Transverse colon (tissue), 4 donors: ENCODE results near the gene PTPN2. TPM values are rescaled to one million over a fixed set of nuclear protein-coding genes. Genes with fewer than 3 reads are reported as not detected.

Experiments used
- DNase-seq: peaks from one replicate; pipeline ENCODE4 v3.0.0-alpha.2; 2019
- H3K27ac ChIP-seq, 4 donors: fragments of 200-600 bp; sonication (generic); 2 replicates each; pipeline ENCODE4 v1.5.1; 2016 to 2018; ENCODE audit warnings: inconsistent platforms in 4 of 4
- H3K27me3 ChIP-seq: fragments of 200-600 bp; sonication (generic); 2 replicates; pipeline ENCODE4 v1.5.1; 2017; ENCODE audit warnings: inconsistent platforms
- H3K36me3 ChIP-seq, 4 donors: fragments of 200-600 bp; sonication (generic); 2 replicates each; pipeline ENCODE4 v1.5.1; 2017 to 2019; ENCODE audit warnings: inconsistent platforms in 4 of 4
- H3K4me1 ChIP-seq, 4 donors: fragments of 200-600 bp; sonication (generic); 2 replicates each; pipeline ENCODE4 v1.5.1; 2017 to 2020; ENCODE audit warnings: inconsistent platforms in 4 of 4
- H3K4me3 ChIP-seq, 4 donors: fragments of 200-600 bp; sonication (generic); 1 replicate in 1 of 4; 2 replicates in 3 of 4; pipeline versions ENCODE4 v1.5.1 to v1.6.1; 2017 to 2019; ENCODE audit warnings: inconsistent platforms in 4 of 4
- H3K9me3 ChIP-seq, 2 donors: fragments of 200-600 bp; sonication (generic); 2 replicates each; pipeline ENCODE4 v1.5.1; 2017 to 2019; ENCODE audit warnings: inconsistent platforms in 2 of 2
- CTCF ChIP-seq, 5 experiments: fragments of 200-600 bp in 3 of 5; fragments of 450-650 bp in 2 of 5; sonication (generic) in 3 of 5; IDR thresholded peaks; 1 replicate in 2 of 5; 2 replicates in 3 of 5; pipeline ENCODE4 v1.5.1; 2016 to 2017; ENCODE audit warnings: antibody characterized with exemption in 5 of 5, inconsistent platforms in 3 of 5, mild to moderate bottlenecking in 2 of 5, moderate library complexity in 1 of 5
- EP300 ChIP-seq: sonication (generic); formaldehyde crosslinking; IDR thresholded peaks from one replicate; pipeline ENCODE4 v1.6.1; 2017; ENCODE audit warnings: antibody characterized with exemption, low read depth
- POLR2A ChIP-seq: fragments of 450-650 bp; IDR thresholded peaks from one replicate; pipeline ENCODE4 v1.6.1; 2016; ENCODE audit warnings: antibody characterized with exemption, mild to moderate bottlenecking, moderate library complexity
- POLR2AphosphoS5 ChIP-seq, 3 donors: sonication (generic); formaldehyde crosslinking; IDR thresholded peaks; one replicate each; pipeline ENCODE4 v1.6.1; 2016; ENCODE audit warnings: antibody characterized with exemption in 3 of 3
- WGBS, 2 donors: methylation state at CpG; one replicate each; pipeline ENCODE4 v1.1.5; 2018; ENCODE audit warnings: low coverage in 1 of 2; 5-methylcytosine and 5-hydroxymethylcytosine counted together
- in situ Hi-C, 4 donors: fragments of 200-750 bp; cut with MboI; loops; one replicate each; pipeline versions ENCODE4 v1.15.0 to v1.15.1; 2017; ENCODE audit warnings: low sequenced_read_pairs in 3 of 4, low pct_ligation_motif_present in 1 of 4, low pct_unique_long_range_greater_than_20kb in 1 of 4
- intact Hi-C: fragments of 100-400 bp; cut with DNase I; formaldehyde crosslinking; loops from one replicate; pipeline ENCODE4 v1.15.1; 2023; ENCODE audit warnings: low total_unique reads
- total RNA-seq, 4 donors: library from RNA; depleted of rRNA; stranded (reverse); fragments of >200 nt; gene quantifications; one replicate each; pipeline ENCODE4 v1.1.0, GENCODE V29; 2016

PTPN2 gene
- total RNA-seq, 4 donors from 2014 or later = 10.5 to 65.7 (median 46.1) TPM

- Histone ChIP-seq H3K4me1 (peaks cover 4 to 41% (median 15%) of the 10 kb centered on the region in 4 donors), H3K36me3 (peaks cover 0 to 10% (median 2%) of the 10 kb centered on the region in 4 donors), H3K27me3 (no peaks in the 10 kb centered on the region), H3K27ac (peak overlapping the region; percentile 76 to 83 (median 80)), H3K9me3 (no peaks in the 10 kb centered on the region), H3K4me3 (no peak overlapping the region)
- 70 to 80% methylated on average over 1 of the region's 1 CpG for WGBS, 2 donors
- intact Hi-C loops (no loop called here), in situ Hi-C loops (loop anchor here in 1 of 4 donors (10.0 kb wide), 1 partner anchor 45 kb away; the partner anchor contains the start of gene PTPN2)
- no peak for DNase-seq
- TF ChIP-seq EP300 (no peak), POLR2AphosphoS5 (IDR thresholded peaks at IDR 0.05) (no peak), CTCF (IDR thresholded peaks at IDR 0.05) (no peak), POLR2A (no peak)
These were observed 44.4 kb downstream of the PTPN2 start for GRCh38 chr18:12839526-12840196.

GRCh38 chr18:12839057-12839525 lies 44.9 kb downstream of the PTPN2 start:
- peaks cover 0 to 10% (median 2%) of the 10 kb centered on the region in 4 donors for H3K36me3 ChIP-seq
- no peak for DNase-seq
- in situ Hi-C loops (loop anchor here in 1 of 4 donors (10.0 kb wide), 1 partner anchor 46 kb away; the partner anchor contains the start of gene PTPN2), intact Hi-C loops (no loop called here)
- no peak for TF ChIP-seq POLR2AphosphoS5 (IDR thresholded peaks at IDR 0.05)
- TF ChIP-seq POLR2A = no peak
- no peak for TF ChIP-seq CTCF (IDR thresholded peaks at IDR 0.05)
- TF ChIP-seq EP300 = no peak
- 31% methylated on average over 2 of the region's 2 CpGs for WGBS, 2 donors
- no peak overlapping the region for H3K4me3 ChIP-seq
- peak overlapping the region; percentile 76 to 83 (median 80) for H3K27ac ChIP-seq
- H3K27me3 ChIP-seq = no peaks in the 10 kb centered on the region
- H3K9me3 ChIP-seq = no peaks in the 10 kb centered on the region
- peaks cover 4 to 41% (median 15%) of the 10 kb centered on the region in 4 donors for H3K4me1 ChIP-seq

GRCh38 chr18:12838178-12838634 lies 45.8 kb downstream of the PTPN2 start:
- H3K9me3 ChIP-seq = no peaks in the 10 kb centered on the region
- H3K27ac ChIP-seq = peak overlapping the region; percentile 79 to 83 (median 80)
- H3K36me3 ChIP-seq = peaks cover 0 to 10% (median 2%) of the 10 kb centered on the region in 4 donors
- intact Hi-C loops = no loop called here
- in situ Hi-C loops = loop anchor here in 1 of 4 donors (10.0 kb wide), 1 partner anchor 47 kb away; the partner anchor contains the start of gene PTPN2
- H3K4me1 ChIP-seq = peaks cover 4 to 41% (median 15%) of the 10 kb centered on the region in 4 donors
- H3K27me3 ChIP-seq = no peaks in the 10 kb centered on the region
- 19 to 48% methylated on average over 2 to 4 of the region's 4 CpGs for WGBS, 2 donors
- TF ChIP-seq POLR2A = peak; percentile 38
- no peak for TF ChIP-seq CTCF (IDR thresholded peaks at IDR 0.05)
- no peak for TF ChIP-seq EP300
- TF ChIP-seq POLR2AphosphoS5 (IDR thresholded peaks at IDR 0.05) = peak in 2 of 3 donors; percentile 25 to 52
- peak; percentile 81 for DNase-seq
- peak overlapping the region in 1 of 4 donors; percentile 21 for H3K4me3 ChIP-seq

- DNase-seq = no peak
- Histone ChIP-seq H3K27ac (peak overlapping the region; percentile 79 to 83 (median 80)), H3K9me3 (no peaks in the 10 kb centered on the region), H3K36me3 (peaks cover 0 to 10% (median 2%) of the 10 kb centered on the region in 4 donors), H3K4me1 (peaks cover 4 to 41% (median 15%) of the 10 kb centered on the region in 4 donors), H3K27me3 (no peaks in the 10 kb centered on the region), H3K4me3 (peak overlapping the region in 1 of 4 donors; percentile 21)
- in situ Hi-C loops = loop anchor here in 1 of 4 donors (10.0 kb wide), 1 partner anchor 47 kb away; the partner anchor contains the start of gene PTPN2
- TF ChIP-seq POLR2AphosphoS5 (IDR thresholded peaks at IDR 0.05) (no peak), EP300 (no peak), POLR2A (no peak), CTCF (IDR thresholded peaks at IDR 0.05) (no peak)
- intact Hi-C loops = no loop called here
These were observed 46.3 kb downstream of the PTPN2 start for GRCh38 chr18:12837747-12838146.
